GM18907 (cell line): ENCODE data around the gene PTPRG.

Source experiments
- ATAC-seq: cut with Tn5 transposase; IDR thresholded peaks from one replicate; pipeline ENCODE4 v1.9.1; 2021; ENCODE audit warnings: mild to moderate bottlenecking, moderate library complexity; ENCODE audit not compliant: unreplicated experiment

PTPRG gene

GRCh38 chr3:61884794-61885193 is 323.4 kb downstream of the PTPRG start:
- ATAC-seq = no peak

- ATAC-seq = no peak
Observed at GRCh38 chr3:61885414-61885813, 324.0 kb downstream of the PTPRG start.

- no peak for ATAC-seq
Observed at GRCh38 chr3:61887206-61887605, 325.8 kb downstream of the PTPRG start.

GRCh38 chr3:61889259-61889658 is 327.9 kb downstream of the PTPRG start:
- ATAC-seq = no peak

- ATAC-seq = no peak
Observed at GRCh38 chr3:61890167-61890566, 328.8 kb downstream of the PTPRG start.

- no peak for ATAC-seq
Observed at GRCh38 chr3:61890586-61890985, 329.2 kb downstream of the PTPRG start.

- no peak for ATAC-seq
Observed at GRCh38 chr3:61892891-61893290, 331.5 kb downstream of the PTPRG start.

- ATAC-seq = no peak
Observed at GRCh38 chr3:61893840-61894566, 332.6 kb downstream of the PTPRG start.

- ATAC-seq = peak; percentile 97
Observed at GRCh38 chr3:61894988-61895935, 333.9 kb downstream of the PTPRG start.

- no peak for ATAC-seq
Observed at GRCh38 chr3:61896251-61896650, 334.9 kb downstream of the PTPRG start.

- no peak for ATAC-seq
Observed at GRCh38 chr3:61897848-61898247, 336.5 kb downstream of the PTPRG start.

- ATAC-seq = no peak
Observed at GRCh38 chr3:61899700-61900462, 338.5 kb downstream of the PTPRG start.

- no peak for ATAC-seq
Observed at GRCh38 chr3:61901496-61901895, 340.1 kb downstream of the PTPRG start.

GRCh38 chr3:61901986-61902385 is 340.6 kb downstream of the PTPRG start:
- no peak for ATAC-seq

- no peak for ATAC-seq
Observed at GRCh38 chr3:61903074-61903473, 341.7 kb downstream of the PTPRG start.

- peak; percentile 55 for ATAC-seq
Observed at GRCh38 chr3:61903931-61904657, 342.7 kb downstream of the PTPRG start.

GRCh38 chr3:61907210-61907795 is 345.9 kb downstream of the PTPRG start:
- ATAC-seq = no peak

GRCh38 chr3:61908382-61908781 is 347.0 kb downstream of the PTPRG start:
- ATAC-seq = no peak

GRCh38 chr3:61910732-61911131 is 349.4 kb downstream of the PTPRG start:
- ATAC-seq = no peak

- ATAC-seq = peak; percentile 80
Observed at GRCh38 chr3:61912158-61912557, 350.8 kb downstream of the PTPRG start.
